Motor neuron (in vitro differentiated cells): ENCODE data around the gene LHX6. TPM values are rescaled to one million over a fixed set of nuclear protein-coding genes. Genes with fewer than 3 reads are reported as not detected.

Source experiments
- ATAC-seq, 8 experiments: fragments of 200-7000 bp; cut with Tn5 transposase; replicated peaks in 6 of 8; 2 replicates each; pipeline ENCODE4 v1.8.0; 2021; ENCODE audit warnings: mild to moderate bottlenecking in 8 of 8, moderate library complexity in 8 of 8
- H3K27ac ChIP-seq, 2 donors: fragments of 250-450 bp; sonication (Bioruptor Pico); 2 replicates each; pipeline ENCODE4 v1.9.0; 2021; ENCODE audit warnings: antibody characterized with exemption in 2 of 2, mild to moderate bottlenecking in 2 of 2, moderate library complexity in 1 of 2
- H3K4me1 ChIP-seq, 2 donors: fragments of 250-450 bp; sonication (Bioruptor Pico); replicated peaks in 1 of 2; 2 replicates each; pipeline ENCODE4 v1.6.1; 2021; ENCODE audit warnings: antibody characterized with exemption in 2 of 2, mild to moderate bottlenecking in 2 of 2, moderate library complexity in 1 of 2
- H3K4me3 ChIP-seq, 5 donors: fragments of 250-450 bp; sonication (Bioruptor Pico); 2 replicates each; pipeline ENCODE4 v1.9.0; 2021; ENCODE audit warnings: antibody characterized with exemption in 5 of 5, mild to moderate bottlenecking in 5 of 5, moderate library complexity in 4 of 5
- WGBS, 10 experiments: fragments of 450-650 bp; shearing (Covaris generic); methylation state at CpG; one replicate each; pipeline ENCODE4 v1.0.0; 2022; 5-methylcytosine and 5-hydroxymethylcytosine counted together
- in situ Hi-C, 9 experiments: fragments of 400-800 bp; cut with MboI; loops; one replicate each; pipeline ENCODE4 v1.15.0; 2021; ENCODE audit warnings: low sequenced_read_pairs in 9 of 9, low pct_unique_long_range_greater_than_20kb in 2 of 9; ENCODE audit not compliant: unreplicated experiment in 9 of 9
- total RNA-seq, 8 experiments: library from RNA; unstranded; fragments of 300-600 nt; gene quantifications; 2 replicates each; pipeline versions ENCODE4 v1.2.3 to v1.2.4, GENCODE V29; 2022

LHX6 gene
- total RNA-seq, 8 experiments from 2014 or later: 0.14 to 3.9 (median 0.60) TPM

DNA sequence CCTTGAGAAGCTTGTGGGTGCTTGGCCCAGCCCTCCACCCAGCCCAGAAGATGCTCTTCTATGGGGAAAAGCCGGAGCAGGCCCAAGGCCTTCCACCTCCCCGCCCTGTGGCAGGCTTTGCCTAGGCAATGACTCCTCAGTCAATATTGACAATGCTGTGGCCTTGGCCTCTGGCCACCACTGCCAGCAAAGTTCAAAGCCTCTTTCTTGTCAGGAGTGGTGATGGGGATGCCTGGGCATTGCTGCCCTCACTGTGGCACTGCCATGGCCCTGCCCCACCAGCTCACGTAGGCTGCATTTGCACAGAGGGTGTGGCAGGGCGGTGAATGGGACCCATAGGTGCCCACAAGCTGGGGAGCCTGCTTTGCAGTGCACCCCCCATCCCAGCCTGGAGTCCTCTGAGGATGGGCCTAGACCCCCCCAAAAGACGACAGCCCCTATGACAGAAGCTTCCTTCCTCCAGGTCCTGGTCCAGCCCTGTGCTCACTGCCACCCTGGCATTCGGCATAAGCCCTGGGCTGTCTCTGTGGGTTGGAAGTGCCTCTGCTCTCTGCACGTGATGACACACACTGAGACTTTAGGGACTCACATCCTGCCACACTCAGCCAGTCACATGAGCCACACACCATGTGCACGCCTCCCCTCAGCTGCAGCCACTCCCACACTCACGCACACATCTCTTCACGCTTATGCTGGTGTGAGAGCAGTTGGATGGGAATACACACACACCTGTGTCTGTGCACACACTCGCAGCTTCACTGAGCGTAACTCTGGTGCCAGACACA, 38.0 kb downstream of the LHX6 start:
- ATAC-seq: peak in 6 of 8 experiments; percentile 12 to 80 (median 29)
- Histone ChIP-seq H3K27ac (no peak overlapping the region), H3K4me1 (peaks cover 2 to 10% of the 10 kb centered on the region in 2 donors), H3K4me3 (no peak overlapping the region)
- in situ Hi-C loops: no loop called here
- WGBS, 10 experiments: 51 to 100% (median 100%) methylated on average over 1 to 4 of the region's 12 CpGs; no CpG with 5 or more reads in 3 of the 10 experiments

DNA sequence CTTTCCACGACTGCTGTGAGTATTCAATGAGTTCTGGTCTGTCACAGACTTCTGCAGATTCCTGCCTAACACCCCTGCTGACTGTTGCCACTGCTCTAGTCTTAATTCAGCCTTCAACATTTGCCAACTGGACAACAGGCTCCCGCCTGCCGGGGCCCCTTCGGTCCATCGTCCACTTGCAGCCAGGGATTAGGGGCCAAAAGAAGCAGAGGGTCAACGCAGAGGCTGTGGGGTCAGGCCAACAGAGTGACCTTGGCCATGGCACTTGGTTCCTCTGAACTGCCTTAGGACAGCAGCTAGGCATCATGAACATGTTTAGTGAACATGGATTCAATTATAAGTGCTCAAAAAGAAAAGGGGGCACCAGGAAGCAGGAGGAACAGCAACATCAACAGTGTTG, 40.4 kb downstream of the LHX6 start:
- peaks cover 2 to 10% of the 10 kb centered on the region in 2 donors for H3K4me1 ChIP-seq
- no peak overlapping the region for H3K4me3 ChIP-seq
- no peak overlapping the region for H3K27ac ChIP-seq
- no peak for ATAC-seq
- 20 to 100% (median 92%) methylated on average over 1 to 5 of the region's 6 CpGs; no CpG with 5 or more reads in 3 of the 10 experiments for WGBS, 10 experiments
- in situ Hi-C loops: no loop called here

DNA sequence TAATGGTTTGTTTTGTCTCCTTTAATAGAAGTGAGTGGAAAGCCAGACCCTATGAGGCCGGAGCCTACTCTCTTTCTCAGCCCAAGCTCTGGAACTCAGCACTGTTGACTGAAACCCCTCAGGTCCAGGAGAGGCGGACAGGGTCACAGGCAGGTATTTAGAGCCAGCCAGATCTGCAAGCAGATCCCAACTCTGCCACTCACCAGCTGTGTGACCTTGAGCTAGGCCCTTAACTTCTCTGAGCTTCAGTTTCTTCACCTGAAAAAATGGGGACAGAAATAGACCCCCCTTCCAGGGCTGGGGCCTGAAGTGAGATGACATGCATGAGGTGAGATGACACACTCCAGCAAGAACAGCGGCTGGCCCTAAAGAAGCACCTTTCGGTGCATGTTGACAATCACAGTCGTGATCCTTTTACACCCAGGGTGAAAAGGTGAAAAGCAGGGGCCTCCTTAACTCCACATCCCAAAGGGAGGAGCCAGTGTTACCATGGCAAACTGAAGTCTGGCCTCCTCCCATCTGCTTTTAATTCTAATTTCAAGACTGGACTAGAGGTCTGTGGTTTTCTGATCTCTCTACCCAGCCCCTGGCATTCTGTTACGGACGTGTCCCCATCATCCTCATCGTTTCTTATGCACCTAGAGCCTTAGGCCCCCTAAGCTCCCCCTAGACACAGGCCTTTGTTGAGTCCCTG, 41.8 kb downstream of the LHX6 start:
- H3K4me3 ChIP-seq: no peak overlapping the region

DNA sequence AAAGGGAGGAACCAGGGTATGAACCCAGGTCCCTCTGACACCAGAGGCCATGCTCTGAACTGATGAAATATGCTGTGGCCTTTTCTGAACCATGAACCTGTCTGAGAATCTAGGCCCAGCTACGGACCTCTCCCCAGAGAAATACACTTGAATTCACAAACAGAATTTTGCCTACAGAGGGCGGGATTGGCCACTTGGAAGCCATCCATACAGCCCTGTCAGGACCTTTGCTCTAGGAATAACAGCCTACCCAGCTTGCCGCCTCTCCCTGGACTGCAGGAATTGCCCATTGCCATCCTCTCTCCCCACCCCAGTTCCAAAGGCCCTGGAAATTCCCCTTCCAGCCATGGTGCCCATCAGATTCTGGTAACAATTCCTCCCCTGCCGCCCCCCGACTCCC, 42.5 kb downstream of the LHX6 start:
- in situ Hi-C loops: no loop called here
- H3K4me1 ChIP-seq: peaks cover 2 to 10% of the 10 kb centered on the region in 2 donors
- 20 to 81% (median 71%) methylated on average over 1 to 3 of the region's 5 CpGs; no CpG with 5 or more reads in 4 of the 10 experiments for WGBS, 10 experiments
- peak in 1 of 8 experiments; percentile 26 for ATAC-seq
- H3K27ac ChIP-seq: no peak overlapping the region
- H3K4me3 ChIP-seq: no peak overlapping the region

More for the DNA sequence above, 41.8 kb downstream of the LHX6 start:
- Histone ChIP-seq H3K4me1 (peaks cover 2 to 10% of the 10 kb centered on the region in 2 donors), H3K27ac (no peak overlapping the region)
- WGBS, 10 experiments: 40 to 100% (median 70%) methylated on average over 1 to 7 of the region's 8 CpGs; no CpG with 5 or more reads in 5 of the 10 experiments
- in situ Hi-C loops: no loop called here
- ATAC-seq: peak in 3 of 8 experiments; percentile 50 to 85 (median 65)

DNA sequence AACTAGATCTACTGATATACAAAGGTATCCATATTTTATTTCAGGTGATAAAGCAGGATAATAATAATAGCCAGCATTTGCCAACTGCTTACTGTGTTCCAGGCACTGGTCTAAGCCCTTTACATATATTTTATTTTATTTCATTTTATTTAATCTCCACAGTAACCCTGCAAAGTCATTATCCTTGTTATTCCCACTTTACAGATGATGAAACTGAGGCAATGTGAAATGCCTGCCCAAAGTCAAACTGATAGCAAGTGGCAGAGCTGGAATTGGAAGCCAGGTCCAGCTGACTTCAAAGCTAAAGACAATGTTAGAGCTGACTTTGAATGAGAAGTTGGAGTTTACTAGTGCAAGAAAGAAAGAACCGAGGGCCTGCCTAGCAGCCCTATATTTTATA, 44.2 kb downstream of the LHX6 start:
- no peak overlapping the region for H3K27ac ChIP-seq
- ATAC-seq: no peak
- no peak overlapping the region for H3K4me3 ChIP-seq
- in situ Hi-C loops: no loop called here
- 22 to 100% (median 92%) methylated on average over 1 of the region's 1 CpG; no CpG with 5 or more reads in 2 of the 10 experiments for WGBS, 10 experiments
- peaks cover 2 to 10% of the 10 kb centered on the region in 2 donors for H3K4me1 ChIP-seq

DNA sequence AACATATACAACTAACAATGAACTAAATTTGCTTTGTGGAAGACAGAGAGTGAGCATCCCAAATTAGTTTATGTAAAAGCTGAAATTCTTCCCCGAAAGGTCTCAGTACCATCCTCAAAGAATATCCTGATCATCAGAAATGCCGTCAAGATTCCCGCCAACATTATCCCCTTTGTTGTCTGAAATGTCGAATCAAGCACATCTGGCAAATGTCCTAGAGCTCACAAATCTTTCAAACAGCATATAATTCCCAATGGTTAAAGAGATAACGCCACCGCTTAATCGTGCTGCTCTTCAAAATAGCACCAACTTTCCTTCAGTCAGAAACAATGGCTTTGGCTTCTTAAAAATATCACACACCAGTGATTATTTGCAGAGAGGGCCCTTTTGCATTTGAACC, 45.3 kb downstream of the LHX6 start:
- H3K4me1 ChIP-seq: peaks cover 2 to 10% of the 10 kb centered on the region in 2 donors
- 4 to 100% (median 74%) methylated on average over 1 to 7 of the region's 7 CpGs; no CpG with 5 or more reads in 1 of the 10 experiments for WGBS, 10 experiments
- in situ Hi-C loops: no loop called here
- no peak overlapping the region for H3K27ac ChIP-seq
- H3K4me3 ChIP-seq: no peak overlapping the region
- no peak for ATAC-seq

DNA sequence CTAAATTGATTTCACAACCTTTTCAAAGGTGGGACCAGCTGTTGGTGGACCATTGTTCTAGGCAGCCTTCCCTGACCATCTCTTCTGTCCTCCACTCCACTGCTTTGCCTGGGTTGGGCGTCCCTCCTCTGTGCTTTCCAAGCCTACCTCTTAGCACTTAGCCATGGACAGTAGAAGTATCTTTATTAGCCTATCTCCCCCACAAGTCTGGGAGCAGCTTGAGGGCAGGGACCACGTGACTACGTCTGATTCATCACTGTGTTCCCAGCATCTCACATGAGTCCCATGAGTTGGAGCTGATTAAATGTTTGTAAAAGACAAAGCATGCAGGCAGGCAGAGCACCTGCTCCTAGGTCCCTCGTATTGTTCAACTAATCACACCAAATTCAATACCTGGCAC, 48.1 kb downstream of the LHX6 start:
- in situ Hi-C loops: no loop called here
- Histone ChIP-seq H3K27ac (no peak overlapping the region), H3K4me1 (no peaks in the 10 kb centered on the region), H3K4me3 (no peak overlapping the region)
- peak; percentile 29 to 99 (median 81) for ATAC-seq
- 0 to 80% (median 51%) methylated on average over 1 to 4 of the region's 4 CpGs; no CpG with 5 or more reads in 4 of the 10 experiments for WGBS, 10 experiments

DNA sequence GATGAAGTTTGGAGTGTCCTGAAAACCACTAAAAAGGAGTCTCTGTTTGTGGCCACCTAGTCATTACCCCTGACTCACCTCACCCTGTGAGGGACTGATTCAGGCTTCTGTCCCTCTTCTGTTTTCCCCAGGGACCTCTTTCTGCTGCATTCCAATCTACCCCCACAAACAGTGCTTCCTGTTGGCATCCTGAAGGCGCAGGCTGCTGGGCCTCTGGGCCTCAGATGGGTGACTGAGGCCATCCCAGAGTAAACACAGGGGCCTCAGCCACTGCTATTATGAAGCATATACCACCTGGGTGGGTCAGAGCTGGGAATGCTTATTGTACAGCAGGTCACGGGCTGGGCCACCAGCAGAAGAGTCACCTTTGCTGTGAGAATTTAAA, 49.1 kb downstream of the LHX6 start:
- Histone ChIP-seq H3K27ac (no peak overlapping the region), H3K4me1 (no peaks in the 10 kb centered on the region), H3K4me3 (no peak overlapping the region)
- 20 to 100% methylated on average over 1 of the region's 2 CpGs; no CpG with 5 or more reads in 8 of the 10 experiments for WGBS, 10 experiments
- in situ Hi-C loops: no loop called here
- no peak for ATAC-seq

DNA sequence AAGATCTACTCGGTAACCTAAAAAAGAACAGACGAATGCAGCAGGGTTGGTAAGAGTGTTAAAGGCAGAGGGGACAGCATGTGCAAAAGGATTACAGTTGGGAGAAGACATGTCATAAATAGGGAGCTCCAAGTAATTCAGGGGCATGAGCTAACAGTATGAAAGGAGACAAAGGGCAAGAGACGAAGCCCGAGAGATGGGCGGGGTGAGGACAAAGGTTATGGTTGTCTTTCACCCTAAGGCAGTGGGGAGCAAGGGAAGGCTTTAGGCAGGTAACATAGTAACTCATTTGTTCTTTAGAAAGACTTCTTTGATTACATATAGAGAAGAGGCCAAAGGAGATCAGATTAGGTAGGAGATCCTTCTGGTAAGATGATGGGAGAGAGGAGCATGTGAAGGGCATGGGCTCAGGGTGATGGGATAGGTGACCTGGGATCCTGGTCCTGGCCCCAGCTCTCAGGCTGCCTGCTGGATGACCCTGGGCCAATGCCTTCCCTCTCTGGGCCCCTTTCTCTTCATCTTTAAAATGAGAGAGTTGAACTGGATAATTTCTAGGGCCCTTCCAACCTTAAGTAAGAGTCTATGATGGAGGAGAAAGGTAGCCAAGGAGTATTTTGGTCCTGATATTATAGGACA, 49.6 kb downstream of the LHX6 start:
- WGBS, 10 experiments: 50 to 93% (median 88%) methylated on average over 1 to 5 of the region's 5 CpGs; no CpG with 5 or more reads in 2 of the 10 experiments
- Histone ChIP-seq H3K4me3 (no peak overlapping the region), H3K27ac (no peak overlapping the region), H3K4me1 (no peaks in the 10 kb centered on the region)
- in situ Hi-C loops: no loop called here
- ATAC-seq: no peak

DNA sequence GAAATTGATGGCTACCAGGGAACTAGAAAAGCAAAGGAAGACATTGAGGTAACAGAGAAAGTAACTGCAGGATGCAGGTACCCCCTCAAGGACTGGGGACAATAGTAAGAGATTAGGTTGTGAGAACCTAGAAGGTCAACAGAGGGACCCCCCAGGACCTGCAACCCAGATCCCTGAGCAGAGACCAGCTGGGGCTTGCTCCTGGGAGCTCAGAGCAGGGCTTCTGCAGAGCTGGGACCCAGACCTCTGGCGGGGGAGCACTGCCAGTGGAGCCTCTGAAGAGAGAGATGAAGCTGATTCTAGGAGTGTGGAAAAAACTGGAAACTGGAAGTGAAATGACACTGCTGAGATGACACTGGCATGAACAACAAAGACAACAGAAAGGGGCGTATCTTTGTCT, 51.8 kb downstream of the LHX6 start:
- no peak for ATAC-seq
- WGBS, 10 experiments: 43 to 70% (median 57%) methylated on average over 1 to 2 of the region's 2 CpGs; no CpG with 5 or more reads in 5 of the 10 experiments
- in situ Hi-C loops: no loop called here
- Histone ChIP-seq H3K4me1 (no peaks in the 10 kb centered on the region), H3K4me3 (no peak overlapping the region), H3K27ac (no peak overlapping the region)

DNA sequence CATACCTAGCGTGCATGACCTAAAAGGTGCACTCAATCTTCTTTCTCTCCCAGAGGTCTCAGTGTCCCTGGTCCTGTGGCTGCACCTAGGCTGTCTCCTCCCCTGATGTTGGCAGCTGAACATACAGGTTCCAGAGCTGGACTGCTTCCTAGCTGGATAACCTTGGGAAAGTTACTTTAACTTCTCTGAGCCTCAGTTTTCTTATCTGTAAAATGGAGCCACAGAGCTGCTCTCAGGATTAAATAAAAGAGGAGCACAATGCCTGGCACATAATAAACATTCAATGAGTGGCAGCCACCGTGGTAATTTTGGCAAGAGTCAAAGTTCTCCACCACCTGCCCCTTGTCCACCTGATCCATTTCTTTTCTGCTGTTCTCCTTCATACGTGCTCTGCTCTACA, 55.1 kb downstream of the LHX6 start:
- WGBS, 10 experiments: 17 to 80% (median 75%) methylated on average over 1 to 3 of the region's 3 CpGs; no CpG with 5 or more reads in 2 of the 10 experiments
- no peak for ATAC-seq
- H3K27ac ChIP-seq: no peak overlapping the region
- in situ Hi-C loops: no loop called here
- no peak overlapping the region for H3K4me3 ChIP-seq
- H3K4me1 ChIP-seq: no peaks in the 10 kb centered on the region

DNA sequence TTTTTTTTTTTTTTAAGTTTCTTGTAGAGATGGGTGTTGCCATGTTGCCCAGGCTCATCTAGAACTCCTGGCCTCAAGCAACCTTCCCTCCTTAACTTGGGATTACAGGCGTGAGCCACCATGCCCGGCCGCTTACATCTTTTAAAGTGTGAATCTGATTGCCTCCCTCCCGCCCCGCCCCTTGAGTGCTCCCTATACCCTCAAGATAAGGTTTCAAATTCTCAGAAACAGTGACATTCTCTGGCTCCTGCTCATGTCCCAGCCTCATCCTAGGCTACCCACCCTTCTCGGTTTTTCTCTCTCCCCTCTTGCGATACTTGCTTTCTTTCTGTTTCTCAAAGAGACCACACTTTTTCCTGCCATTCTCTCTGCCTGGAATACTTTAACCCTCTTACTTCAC, 56.6 kb downstream of the LHX6 start:
- Histone ChIP-seq H3K27ac (no peak overlapping the region), H3K4me1 (no peaks in the 10 kb centered on the region), H3K4me3 (no peak overlapping the region)
- WGBS, 10 experiments: 60 to 100% (median 83%) methylated on average over 1 to 5 of the region's 7 CpGs; no CpG with 5 or more reads in 3 of the 10 experiments
- in situ Hi-C loops: no loop called here
- no peak for ATAC-seq

DNA sequence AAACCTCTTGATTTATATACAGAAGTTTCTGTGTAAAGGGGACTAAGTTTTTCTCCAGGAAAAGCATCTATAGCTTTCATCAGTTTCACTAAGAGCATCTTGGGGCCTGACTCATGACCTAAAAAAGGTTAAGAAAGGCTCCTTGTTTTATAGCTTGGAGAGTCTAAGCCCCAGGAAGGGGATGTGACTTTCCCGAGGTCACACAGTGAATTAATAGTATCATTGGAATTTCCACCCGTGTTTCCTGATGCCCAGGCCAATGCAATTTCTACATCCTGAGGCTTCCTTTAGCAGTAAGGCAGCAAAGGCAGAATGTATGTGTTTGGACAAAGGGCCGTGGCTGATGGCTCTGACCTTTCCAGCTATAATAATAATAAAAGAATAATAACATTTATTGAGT, 60.4 kb downstream of the LHX6 start:
- no peak overlapping the region for H3K4me3 ChIP-seq
- WGBS, 10 experiments: 0 to 79% (median 68%) methylated on average over 1 to 3 of the region's 3 CpGs; no CpG with 5 or more reads in 5 of the 10 experiments
- in situ Hi-C loops: no loop called here
- no peak overlapping the region for H3K27ac ChIP-seq
- no peak for ATAC-seq
- H3K4me1 ChIP-seq: no peaks in the 10 kb centered on the region
